GM21390 (cell line): ENCODE data around the gene ABO.
"Not testable (repeated sequence)": the region's sequence is repeated elsewhere in the genome, so short reads cannot be mapped to it uniquely, and the experiment has no call there.

Source experiments
- ATAC-seq: cut with Tn5 transposase; IDR thresholded peaks from one replicate; pipeline ENCODE4 v1.9.1; 2021; ENCODE audit not compliant: unreplicated experiment

Gene ABO

DNA sequence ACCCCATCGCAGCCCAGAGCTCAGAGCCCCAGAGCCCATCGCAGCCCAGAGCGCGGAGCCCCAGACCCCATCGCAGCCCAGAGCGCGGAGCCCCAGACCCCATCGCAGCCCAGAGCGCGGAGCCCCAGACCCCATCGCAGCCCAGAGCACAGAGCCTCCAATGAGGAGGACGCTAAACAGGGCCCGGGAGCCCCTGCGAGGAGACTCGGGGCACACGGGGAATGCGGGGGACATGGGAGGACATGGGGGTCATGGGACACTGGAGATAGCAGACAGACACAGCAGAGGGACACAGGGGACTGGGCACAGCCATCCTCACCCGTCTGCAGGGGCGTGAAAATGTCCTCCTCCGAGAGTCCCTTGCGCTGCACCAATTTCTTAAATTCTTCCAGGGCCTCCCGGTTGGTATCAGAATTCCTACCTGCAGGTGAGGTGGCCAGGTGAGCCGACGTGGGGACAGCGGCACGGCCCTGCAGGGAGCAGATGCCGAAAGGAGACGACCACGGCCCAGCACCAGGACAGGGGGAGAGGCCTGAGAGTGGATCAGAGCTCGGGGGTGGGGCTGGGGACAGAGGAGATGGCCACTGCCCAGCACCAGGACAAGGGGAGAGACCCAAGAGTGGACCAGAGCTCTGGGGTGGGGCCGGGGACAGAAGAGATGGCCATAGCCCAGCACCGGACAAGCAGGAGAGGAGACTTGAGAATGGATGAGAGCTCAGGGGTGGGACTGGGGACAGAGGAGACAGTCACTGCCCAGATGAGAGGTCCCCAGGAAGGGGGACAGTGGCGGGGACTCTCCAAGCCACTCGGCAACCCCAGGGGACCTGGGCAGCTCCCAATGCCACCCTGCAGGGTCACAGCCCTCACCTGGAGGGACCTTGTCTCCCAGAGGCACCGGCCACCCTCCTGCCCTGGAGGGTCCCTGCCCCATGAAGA, 68.7 kb downstream of the ABO start:
- ATAC-seq = no peak

- ATAC-seq = not testable (repeated sequence)
These were observed 69.5 kb downstream of the ABO start for GRCh38 chr9:133205481-133205887.
